ENCODE data around the gene IGF2.

Gene IGF2

DNA sequence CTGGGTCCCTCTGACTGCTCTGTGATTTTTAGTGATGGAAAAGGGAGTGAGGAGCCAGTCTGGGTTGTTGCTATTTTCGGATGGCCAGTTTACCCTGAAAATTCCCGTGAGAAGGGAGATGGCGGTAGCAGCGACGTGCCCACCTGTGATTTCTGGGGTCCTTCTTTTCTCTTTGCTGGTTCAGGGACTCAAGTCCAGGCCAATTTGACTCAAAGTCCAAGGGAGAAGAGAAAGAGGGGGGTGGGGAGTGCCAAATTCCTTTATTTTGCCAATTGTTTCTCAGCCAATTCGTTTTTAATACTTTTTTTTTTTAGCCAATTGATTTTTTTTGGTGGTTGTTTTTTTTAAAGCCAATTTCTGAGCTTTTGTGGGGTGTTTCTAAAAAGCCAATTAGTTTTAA is 6.9 kb downstream of the IGF2 start:
- TF ChIP-seq TAF1 (IDR thresholded peaks at IDR 0.05; ENCODE audit: low read depth) (no peak), TEAD4 (IDR thresholded peaks at IDR 0.05) (no peak), CREB1 (IDR thresholded peaks at IDR 0.05; ENCODE audit: low read depth) (no peak), NFIC (IDR thresholded peaks at IDR 0.05) (no peak), EP300 (IDR thresholded peaks at IDR 0.05; ENCODE audit: borderline replicate concordance) (no peak), EGR1 (IDR thresholded peaks at IDR 0.05) (no peak), YY1 (IDR thresholded peaks at IDR 0.05; ENCODE audit: low read depth) (no peak)
- TF ChIP-seq, protein P1, sequence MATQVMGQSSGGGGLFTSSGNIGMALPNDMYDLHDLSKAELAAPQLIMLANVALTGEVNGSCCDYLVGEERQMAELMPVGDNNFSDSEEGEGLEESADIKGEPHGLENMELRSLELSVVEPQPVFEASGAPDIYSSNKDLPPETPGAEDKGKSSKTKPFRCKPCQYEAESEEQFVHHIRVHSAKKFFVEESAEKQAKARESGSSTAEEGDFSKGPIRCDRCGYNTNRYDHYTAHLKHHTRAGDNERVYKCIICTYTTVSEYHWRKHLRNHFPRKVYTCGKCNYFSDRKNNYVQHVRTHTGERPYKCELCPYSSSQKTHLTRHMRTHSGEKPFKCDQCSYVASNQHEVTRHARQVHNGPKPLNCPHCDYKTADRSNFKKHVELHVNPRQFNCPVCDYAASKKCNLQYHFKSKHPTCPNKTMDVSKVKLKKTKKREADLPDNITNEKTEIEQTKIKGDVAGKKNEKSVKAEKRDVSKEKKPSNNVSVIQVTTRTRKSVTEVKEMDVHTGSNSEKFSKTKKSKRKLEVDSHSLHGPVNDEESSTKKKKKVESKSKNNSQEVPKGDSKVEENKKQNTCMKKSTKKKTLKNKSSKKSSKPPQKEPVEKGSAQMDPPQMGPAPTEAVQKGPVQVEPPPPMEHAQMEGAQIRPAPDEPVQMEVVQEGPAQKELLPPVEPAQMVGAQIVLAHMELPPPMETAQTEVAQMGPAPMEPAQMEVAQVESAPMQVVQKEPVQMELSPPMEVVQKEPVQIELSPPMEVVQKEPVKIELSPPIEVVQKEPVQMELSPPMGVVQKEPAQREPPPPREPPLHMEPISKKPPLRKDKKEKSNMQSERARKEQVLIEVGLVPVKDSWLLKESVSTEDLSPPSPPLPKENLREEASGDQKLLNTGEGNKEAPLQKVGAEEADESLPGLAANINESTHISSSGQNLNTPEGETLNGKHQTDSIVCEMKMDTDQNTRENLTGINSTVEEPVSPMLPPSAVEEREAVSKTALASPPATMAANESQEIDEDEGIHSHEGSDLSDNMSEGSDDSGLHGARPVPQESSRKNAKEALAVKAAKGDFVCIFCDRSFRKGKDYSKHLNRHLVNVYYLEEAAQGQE (IDR thresholded peaks at IDR 0.05; ENCODE audit: low read depth): no peak
- TF ChIP-seq, protein P2, sequence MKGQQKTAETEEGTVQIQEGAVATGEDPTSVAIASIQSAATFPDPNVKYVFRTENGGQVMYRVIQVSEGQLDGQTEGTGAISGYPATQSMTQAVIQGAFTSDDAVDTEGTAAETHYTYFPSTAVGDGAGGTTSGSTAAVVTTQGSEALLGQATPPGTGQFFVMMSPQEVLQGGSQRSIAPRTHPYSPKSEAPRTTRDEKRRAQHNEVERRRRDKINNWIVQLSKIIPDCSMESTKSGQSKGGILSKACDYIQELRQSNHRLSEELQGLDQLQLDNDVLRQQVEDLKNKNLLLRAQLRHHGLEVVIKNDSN (IDR thresholded peaks at IDR 0.05): no peak

DNA sequence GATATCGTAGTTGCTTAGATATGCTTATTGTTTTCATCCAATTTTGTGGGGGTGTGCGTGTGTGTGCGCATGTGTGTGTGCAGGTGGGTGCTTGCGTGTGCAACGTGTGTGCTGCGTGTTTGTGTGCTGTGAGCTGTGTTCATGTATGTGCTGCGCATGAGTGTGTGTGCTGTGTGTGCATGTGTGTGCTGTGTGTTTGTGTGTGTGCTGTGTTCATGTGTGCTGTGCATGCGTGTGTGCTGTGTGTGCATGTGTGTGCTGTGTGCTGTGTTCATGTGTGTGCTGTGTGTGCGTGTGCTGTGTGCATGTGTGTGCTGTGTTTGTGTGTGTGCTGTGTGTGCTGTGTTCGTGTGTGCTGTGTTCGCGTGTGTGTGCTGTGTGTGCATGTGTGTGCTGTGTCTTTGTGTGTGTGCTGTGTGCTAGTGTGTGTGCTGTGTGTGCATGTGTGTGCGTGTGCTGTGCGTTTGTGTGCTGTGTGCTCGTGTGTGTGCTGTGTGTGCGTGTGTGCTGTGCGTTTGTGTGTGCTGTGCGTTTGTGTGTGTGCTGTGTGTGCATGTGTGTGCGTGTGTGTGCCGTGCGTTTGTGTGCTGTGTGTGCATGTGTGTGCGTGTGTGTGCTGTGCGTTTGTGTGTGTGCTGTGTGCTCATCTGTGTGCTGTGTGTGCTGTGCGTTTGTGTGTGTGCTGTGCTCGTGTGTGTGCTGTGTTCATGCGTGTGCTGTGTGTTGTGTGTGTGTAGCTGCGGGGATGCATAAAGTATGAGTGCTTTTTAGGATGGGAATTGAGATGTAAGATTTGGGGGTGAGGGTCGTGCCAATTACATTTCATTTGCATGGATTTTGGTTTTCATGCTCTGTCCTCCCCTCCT is 7.6 kb downstream of the IGF2 start:
- TF ChIP-seq TCF12 (IDR thresholded peaks at IDR 0.05; ENCODE audit: low read depth): no peak
- TF ChIP-seq, protein P1 (IDR thresholded peaks at IDR 0.05; ENCODE audit: low read depth): no peak
- no peak for TF ChIP-seq FOXM1 (IDR thresholded peaks at IDR 0.05; ENCODE audit: borderline replicate concordance, low read depth)
- no peak for TF ChIP-seq EGR1 (IDR thresholded peaks at IDR 0.05)

DNA sequence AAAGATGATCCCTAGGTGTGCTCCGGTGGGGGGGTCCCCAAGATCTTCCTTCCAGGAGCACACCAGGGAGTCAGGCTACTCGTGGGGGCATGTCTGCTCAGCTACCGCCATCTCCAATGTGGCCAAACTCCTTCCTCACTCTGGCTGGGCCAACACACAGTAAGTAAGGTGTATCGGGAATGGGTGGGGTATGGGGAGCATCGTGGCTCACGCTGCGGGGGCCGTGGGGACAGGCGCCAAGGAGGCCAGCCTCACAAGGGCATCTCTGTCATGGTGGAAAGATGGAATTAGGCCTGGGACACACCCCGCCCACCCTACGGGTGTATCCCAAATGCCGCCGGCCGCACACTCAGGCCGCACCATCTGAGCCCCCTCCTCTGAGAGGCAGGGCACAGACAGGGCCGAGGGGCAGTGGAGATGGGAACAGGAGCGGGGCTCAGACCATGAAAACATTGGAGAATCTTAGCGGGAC is 8.3 kb downstream of the IGF2 start:
- TF ChIP-seq EP300 (IDR thresholded peaks at IDR 0.05; ENCODE audit: borderline replicate concordance) (no peak), RAD21 (IDR thresholded peaks at IDR 0.05; ENCODE audit: low read depth) (no peak), NFIC (IDR thresholded peaks at IDR 0.05) (no peak), CREB1 (IDR thresholded peaks at IDR 0.05; ENCODE audit: low read depth) (no peak), ZBTB7A (IDR thresholded peaks at IDR 0.05; ENCODE audit: low read depth) (no peak), CEBPB (IDR thresholded peaks at IDR 0.05) (no peak), TAF1 (IDR thresholded peaks at IDR 0.05; ENCODE audit: low read depth) (no peak)
- TF ChIP-seq, protein P2 (IDR thresholded peaks at IDR 0.05): no peak

DNA sequence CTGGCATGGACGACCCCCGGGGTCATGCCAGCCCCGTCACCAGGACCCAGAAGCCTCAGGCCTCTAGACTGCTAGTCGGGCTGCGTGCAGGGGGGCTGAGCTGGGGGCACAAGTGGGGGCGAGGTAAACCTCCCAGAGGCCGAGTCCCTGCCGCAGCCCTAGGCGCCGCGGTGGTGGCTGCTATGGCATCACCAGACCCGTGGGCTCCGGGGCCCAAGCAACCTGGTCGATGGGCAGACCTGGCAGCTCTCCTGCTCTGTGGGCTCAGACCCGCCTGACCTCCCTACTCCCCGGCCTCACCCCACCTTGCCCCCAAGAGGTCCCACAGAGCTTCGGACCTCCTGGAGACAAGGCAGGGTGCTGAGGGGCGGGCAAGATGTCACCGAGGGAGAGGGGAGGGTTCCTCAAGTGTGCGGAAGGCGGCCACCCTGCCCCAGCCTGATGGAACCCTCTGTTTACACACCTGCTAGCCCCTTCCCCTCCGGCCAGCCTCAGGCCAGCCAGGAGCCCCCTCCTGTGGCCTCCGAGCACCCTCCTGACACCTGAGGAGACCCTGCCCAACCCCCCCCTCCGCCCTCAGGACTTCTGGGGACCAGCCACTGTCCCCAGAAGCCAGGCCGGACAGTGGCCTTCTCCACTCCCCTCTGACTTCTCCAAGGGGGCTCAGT is 9.4 kb downstream of the IGF2 start:
- TF ChIP-seq, protein P2 (IDR thresholded peaks at IDR 0.05): no peak
- TF ChIP-seq EGR1 (IDR thresholded peaks at IDR 0.05): no peak

DNA sequence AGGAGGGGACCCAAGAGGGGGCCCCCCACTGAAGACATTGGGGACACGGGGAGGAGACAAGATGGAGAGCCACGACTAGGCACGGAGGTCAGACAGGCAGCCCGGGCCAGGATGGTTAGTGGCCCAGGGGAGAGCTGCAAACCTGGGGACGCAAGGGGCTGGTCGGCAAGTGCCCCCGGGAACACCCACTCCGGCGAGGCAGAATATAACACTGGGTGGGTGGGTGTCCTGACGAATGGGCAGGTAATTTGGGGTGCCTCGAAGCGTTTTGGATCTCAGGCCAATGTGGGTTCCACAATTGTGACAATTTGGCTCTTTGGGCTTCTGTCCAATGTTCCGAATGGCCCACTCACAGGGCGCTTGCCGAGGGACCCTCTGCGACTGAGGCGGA is 9.9 kb downstream of the IGF2 start:
- no peak for TF ChIP-seq NFIC (IDR thresholded peaks at IDR 0.05)
- no peak for TF ChIP-seq CREB1 (IDR thresholded peaks at IDR 0.05; ENCODE audit: low read depth)
- no peak for TF ChIP-seq EP300 (IDR thresholded peaks at IDR 0.05; ENCODE audit: borderline replicate concordance)
- TF ChIP-seq ZBTB7A (IDR thresholded peaks at IDR 0.05; ENCODE audit: low read depth): no peak
- TF ChIP-seq TCF12 (IDR thresholded peaks at IDR 0.05; ENCODE audit: low read depth): no peak
- no peak for TF ChIP-seq FOXM1 (IDR thresholded peaks at IDR 0.05; ENCODE audit: borderline replicate concordance, low read depth)
- no peak for TF ChIP-seq TEAD4 (IDR thresholded peaks at IDR 0.05)
- TF ChIP-seq CEBPB (IDR thresholded peaks at IDR 0.05): no peak
- TF ChIP-seq, protein P3, sequence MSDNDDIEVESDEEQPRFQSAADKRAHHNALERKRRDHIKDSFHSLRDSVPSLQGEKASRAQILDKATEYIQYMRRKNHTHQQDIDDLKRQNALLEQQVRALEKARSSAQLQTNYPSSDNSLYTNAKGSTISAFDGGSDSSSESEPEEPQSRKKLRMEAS (IDR thresholded peaks at IDR 0.05): no peak
- TF ChIP-seq, protein P2 (IDR thresholded peaks at IDR 0.05): no peak
- TF ChIP-seq, protein P1 (IDR thresholded peaks at IDR 0.05; ENCODE audit: low read depth): no peak
- TF ChIP-seq RAD21 (IDR thresholded peaks at IDR 0.05; ENCODE audit: low read depth): no peak
